HG03520 (cell line): ENCODE measurements around the gene MSRB2.

Experiments used
- ATAC-seq: cut with Tn5 transposase; IDR thresholded peaks from one replicate; pipeline ENCODE4 v1.9.1; 2021; ENCODE audit warnings: mild to moderate bottlenecking, moderate library complexity; ENCODE audit not compliant: unreplicated experiment

Gene MSRB2

DNA sequence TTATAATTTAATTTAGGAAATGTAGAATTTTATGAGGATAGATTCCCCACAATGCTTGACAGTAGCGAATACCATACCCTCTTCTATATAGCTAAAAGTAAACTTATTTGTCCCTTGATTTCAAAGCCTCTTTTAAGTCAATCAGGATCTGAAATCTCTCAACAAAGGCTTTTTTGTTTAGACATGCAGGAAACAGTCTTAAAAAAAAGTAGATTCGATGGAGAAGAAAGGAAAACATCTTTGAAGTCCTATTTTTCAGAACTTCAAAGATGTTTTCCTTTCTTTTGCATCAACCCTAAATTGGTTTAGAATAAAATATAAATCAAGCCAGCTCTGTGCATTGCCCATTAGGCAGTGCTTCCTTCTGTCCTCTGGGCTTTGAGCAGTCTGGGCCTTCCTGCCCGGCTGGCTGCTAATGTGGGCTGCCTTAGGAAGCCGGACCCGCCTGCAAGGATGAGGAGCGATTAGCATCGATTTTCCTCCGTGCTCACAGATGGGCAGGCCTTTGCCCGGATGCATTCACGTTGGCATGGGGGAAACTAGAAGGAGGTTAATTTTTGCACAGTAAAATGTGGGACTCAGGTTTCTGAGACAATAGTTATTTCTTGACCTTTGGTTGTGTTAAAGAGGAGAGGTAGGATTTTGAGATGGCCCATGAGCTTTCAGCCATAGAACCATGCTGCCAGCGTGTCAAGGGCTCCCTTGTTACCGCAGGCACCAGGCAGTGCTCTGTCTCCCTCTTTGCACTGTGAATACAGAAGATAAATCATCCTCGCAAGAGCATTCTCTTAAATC lies 15.5 kb downstream of the MSRB2 start:
- ATAC-seq = no peak

DNA sequence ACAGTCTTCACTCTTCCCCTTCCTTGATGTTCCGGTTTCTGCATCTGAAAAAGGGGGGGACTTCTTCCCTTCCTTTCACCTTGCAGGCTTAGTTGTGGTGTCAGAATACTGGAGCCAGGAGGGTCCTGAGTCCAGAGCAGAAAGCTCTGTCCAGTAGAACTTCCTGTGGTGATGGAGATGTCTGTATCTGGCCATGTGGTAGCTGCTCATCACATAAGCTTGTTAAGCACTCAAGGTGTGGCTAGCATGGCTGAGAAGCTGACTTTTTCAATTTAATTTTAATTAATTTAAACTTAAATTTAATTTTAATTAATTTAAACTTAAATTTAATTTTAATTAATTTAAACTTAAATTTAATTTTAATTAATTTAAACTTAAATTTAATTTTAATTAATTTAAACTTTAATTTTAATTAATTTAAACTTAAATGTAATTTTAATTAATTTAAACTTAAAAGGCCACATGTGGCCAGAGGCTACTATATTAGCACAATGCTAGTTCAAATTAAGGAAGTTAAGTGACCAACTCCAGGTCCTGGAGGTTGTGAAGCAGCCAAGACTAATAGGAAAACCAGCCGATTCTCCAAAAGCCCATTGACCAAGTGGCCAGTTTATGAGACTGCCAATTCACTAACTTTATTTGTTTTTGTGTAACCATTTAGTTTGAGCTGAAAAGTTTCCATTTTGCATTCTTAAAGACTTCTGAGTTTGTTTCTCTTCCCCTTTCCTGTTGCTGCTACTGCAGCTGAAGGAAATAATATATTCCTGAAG lies 16.3 kb downstream of the MSRB2 start:
- ATAC-seq = no peak

DNA sequence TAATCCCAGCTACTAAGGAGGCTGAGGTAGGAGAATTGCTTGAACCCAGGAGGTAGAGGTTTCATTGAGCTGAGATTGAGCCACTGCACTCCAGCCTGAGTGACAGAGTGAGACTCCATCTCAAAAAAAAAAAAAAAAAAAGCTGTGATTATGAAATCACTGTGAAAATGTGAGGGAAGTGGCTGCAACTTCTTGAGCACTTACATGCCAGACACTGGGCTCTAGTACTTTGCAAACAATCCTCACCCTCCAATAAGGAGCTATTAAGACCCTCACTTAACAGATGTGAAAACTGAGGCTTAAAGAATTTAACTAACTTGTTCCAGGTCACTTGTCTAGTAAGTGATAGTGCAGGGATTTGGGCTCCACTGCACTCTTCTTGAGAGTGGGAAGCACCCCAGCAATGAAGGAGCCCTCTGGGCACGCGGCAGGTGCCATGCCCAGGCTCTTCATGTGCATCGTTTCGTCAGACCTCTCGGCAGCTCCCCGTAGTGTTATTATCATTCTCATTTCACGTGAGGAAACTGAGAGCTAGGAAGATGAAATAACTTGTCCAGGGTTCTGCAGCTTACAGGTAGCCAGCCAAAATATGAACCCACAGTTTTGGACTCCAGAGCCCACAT lies 19.0 kb downstream of the MSRB2 start:
- ATAC-seq = no peak

DNA sequence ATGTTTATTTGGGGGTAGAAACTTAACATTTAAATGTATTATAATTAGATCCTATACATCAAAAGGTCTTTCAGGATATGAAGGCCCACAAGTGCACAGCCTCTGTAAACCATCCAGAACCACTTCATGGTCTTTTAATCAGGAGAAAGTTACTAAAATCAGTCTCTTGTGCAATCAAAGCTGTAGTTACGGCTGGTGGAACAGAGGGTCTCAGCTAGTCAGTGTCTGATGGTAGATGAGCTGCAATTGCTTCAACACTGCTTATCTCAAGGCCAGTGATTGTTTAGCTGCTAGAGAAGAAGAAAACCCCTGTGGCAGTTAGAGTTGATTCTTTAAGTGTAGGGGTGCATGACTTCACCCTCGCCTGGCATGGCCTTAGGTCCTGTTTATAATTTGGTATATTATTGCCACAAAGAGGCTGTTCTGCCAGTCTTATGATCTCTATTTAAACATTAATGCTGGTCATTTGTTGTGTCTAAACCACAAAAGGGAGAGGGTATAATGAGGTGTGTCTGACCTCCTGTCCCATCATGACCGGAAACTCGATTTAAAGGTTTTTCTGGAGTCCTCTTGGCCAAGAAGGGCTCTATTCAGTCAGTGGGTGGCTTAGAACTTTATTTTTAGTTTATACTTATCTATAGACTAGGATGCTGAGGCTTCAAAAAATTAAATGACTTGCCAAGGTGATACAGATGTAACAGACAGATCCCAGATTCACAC lies 21.3 kb downstream of the MSRB2 start:
- ATAC-seq = no peak

DNA sequence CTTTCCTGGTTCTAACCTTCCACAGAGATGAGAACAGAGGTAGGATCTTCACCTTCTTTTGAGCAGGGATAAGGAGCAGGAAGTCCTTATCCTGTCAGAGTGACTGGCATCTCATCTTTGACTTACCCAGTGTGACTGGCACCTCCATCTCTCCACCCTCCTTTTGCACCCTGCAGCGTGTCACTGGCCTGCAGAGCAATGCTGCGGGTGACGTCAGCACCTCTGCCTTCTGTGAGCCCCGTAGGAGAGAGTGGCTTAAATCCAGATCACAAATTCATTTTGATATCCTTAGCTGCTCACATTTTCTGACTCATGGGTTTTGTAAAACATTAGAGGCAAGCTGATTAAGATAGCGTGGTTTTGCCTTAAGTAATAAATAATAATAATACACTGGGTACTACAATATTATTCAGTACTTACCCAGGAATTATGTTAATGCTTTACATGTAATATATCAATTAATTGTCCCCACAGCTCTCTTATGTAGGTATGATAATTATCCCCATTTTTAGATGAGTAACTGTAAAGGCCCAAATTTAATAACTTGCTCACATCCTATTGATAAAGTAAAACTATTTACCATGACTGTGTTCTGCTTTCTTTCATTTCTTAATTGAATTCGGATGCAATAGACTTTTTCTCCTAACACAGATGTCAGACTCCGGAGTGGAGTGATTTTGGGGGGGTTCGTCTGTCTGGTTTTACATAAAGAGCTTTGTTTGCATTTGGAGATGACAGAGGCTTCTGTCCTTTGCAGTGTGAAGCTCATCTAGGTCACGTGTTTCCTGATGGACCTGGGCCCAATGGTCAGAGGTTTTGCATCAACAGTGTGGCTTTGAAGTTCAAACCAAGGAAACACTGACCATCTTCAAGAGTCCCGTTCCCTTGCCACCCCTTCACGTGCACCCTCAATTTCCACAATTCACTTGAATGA lies 24.9 kb downstream of the MSRB2 start:
- no peak for ATAC-seq

DNA sequence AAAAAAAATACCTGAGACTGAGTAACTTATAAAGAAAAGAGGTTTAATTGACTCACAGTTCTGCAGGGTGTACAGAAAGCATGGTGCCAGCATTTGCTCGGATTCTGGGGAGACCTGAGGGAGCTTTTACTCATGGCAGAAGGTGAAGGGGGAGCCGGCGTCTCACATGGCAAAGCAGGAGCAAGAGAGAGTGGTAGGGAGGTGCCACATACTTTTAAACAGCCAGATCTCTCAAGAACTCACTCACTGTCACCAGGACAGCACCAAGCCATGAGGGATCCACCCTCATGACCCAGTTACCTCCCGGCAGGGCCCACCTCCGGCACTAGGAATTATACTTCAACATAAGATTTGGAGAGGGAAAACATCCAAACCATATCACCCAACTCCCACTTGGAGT lies 25.8 kb downstream of the MSRB2 start:
- no peak for ATAC-seq

DNA sequence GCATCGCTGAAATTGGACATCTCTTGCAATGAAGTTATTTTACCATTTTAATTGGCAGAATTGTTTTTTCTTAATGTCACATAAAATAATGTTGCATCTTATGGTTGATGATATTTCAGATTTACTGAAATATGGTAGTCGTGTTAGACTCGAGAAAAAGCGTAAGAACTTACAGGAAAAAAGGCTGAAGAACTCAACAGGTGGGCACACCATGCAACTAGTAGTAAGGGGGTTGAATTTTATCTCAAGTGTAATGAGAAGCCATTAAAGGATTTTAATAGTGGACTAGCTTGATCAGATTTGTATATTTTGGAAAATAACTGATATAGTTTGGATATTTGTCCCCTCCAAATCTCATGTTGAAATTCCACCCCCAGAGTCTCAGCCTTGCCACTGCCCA lies 41.1 kb downstream of the MSRB2 start:
- no peak for ATAC-seq

DNA sequence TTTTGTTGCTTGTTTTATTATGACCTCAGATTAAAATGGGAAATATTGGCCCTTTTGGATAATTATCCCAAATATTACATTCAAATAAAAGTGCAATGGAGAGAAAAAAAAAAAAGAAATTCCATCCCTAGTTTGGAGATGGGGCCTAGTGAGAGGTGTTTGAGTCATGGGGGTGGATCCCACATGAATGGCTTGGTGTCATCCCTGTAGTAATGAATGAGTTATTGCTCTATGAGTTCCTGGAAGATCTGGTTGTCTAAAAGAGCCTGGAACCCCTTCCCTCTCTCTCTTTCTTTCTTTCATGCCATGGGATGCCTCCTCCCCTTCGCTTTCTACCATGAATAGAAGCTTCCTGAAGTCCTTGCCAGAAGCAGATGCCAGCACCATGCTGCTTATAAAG lies 44.3 kb downstream of the MSRB2 start:
- no peak for ATAC-seq

DNA sequence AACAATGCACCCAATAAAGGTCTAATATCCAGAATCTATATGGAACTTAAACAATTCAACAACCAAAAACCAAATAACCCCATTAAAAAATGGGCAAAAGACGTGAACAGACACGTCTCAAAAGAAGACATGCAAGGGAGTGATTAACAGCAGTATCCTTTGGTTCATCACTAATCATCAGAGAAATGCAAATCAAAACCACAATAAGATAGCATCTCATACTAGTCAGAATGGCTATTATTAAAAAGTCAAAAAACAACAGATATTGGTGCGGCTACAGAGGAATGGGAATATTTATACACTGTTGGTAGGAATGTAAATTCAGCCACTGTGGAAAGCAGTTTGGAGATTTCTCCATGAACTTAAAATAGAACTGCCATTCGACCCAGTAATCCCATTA lies 46.6 kb downstream of the MSRB2 start:
- ATAC-seq = no peak

DNA sequence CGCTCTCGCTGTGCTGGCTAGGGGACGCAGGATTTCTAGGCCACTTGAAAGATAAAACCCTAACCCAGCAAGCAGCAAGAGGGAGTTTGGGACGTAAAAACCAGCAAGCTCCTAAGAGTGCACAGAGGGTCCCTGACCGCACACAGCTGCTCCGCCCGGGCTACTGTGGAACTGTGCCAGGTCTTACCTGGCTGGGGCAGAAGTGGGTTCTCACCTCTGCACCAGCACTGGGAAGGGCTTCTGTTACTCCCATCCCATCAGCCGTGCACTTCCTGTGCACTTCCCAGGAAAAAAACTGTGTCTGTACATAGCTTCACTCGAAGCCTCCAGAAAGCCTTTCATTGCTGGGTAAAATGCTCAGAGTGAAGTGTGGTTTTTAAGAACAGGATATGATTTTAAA lies 50.9 kb downstream of the MSRB2 start:
- ATAC-seq = no peak

DNA sequence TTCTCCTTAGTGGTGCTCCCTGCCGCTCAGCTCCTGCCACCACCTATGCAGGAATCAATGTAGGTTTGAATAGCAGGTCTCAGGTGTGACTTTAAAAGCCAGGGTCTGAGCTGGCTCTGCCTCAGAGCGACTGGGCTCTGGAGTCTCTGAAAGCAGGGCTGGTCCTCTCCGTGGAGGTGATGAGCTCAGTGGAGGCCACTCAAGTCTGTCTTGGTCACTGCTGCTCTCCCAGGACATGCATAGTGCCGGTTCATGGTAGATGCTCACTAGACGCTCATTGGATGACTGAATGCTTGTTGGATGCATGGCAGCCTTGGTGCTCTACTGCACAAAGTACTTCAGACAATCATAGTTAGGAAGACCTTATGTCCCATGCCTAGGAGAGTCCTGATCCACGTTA lies 51.7 kb downstream of the MSRB2 start:
- ATAC-seq = no peak

DNA sequence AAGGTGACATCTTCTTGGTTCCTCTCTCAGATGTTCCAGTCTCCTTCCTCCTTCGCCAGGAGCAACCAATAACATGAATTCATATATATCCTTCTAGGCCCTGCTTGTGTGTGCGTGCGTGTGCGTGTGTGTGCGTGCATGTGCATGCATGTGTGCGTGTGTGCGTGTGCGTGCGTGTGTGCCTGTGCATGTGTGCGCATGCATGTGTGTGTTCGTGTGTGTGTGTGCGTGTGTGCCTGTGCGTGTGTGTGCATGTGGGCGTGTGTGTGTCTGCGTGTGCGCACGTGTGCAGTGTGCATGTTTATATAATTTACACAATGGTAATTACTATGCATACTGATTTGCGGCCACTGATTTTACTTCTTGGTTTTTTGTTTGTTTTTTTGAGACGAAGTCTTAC lies 52.8 kb downstream of the MSRB2 start:
- ATAC-seq = no peak

DNA sequence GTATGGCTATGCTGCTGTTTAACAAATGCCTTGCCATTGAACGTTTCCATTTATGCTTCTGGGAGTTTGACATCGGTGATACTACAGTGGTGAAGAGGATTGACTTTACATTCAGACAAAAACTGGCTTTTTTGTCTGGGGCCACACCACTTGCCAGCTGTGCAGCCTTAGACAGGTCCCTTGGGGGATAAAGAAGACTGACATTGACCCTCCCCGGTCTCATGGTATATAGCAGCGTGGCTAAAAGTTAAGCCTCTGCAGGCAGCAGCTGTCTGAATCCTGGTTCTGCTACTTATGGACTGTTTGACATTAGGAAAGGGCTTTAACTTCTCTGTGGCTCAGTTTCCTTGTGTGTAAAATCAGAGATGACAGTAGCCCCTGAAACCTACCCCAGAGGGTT lies 54.7 kb downstream of the MSRB2 start:
- no peak for ATAC-seq

DNA sequence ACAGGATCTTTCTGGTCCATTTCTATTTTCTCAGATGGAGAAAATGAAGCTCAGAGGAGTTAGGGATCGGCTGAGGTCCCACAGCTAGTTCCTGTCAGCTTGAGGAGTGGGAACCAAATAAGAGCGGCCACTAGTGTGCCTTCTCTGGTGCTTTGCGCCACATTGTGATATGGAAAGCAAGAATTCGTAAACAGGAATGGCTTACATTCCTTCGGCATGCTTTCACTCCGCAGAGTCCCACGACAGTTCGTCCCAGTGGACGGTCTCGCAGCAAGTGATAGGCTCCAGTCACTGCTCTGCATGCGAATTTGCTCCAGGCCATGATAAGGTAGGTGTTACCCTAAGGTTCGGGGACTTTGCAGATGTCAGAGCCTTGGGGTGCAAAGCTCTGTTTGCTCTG lies 55.2 kb downstream of the MSRB2 start:
- no peak for ATAC-seq

DNA sequence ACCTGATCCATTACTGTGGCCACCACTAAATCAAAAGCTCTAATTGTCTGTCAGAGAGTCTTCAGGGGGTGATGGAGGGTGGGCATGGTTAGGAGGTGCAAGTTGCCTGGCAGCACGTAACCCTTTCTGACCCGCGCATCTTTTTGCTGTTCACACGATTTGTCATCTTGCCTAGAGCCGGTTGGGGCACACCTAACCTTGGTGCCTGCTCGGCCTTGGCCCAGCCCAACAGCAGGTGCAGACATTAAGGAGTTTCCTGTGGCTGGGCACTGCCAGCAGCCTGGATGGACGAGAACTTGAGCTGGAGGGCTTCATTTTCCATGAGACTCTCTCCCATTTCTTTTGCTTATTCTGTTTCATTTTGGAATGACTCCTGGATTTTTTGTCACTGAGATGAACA lies 55.7 kb downstream of the MSRB2 start:
- ATAC-seq = no peak

DNA sequence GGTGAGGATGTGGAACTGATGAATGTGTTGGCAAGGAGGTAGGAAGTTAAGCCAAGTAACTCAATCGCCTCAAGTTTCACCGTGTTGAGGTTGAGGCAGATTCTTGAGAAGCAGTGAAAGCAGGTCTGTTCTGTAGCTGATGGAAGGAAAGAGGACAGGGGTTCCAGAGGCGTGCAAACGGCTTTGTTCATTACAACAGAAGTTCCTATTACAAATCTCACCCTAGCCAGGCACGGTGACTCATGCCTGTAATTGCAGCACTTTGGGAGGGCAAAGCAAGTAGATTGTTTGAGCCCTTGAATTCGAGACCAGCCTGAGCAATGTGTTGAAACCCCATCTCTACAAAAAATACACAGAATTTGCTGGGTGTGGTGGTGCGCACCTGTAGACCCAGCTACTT lies 59.8 kb downstream of the MSRB2 start:
- no peak for ATAC-seq

DNA sequence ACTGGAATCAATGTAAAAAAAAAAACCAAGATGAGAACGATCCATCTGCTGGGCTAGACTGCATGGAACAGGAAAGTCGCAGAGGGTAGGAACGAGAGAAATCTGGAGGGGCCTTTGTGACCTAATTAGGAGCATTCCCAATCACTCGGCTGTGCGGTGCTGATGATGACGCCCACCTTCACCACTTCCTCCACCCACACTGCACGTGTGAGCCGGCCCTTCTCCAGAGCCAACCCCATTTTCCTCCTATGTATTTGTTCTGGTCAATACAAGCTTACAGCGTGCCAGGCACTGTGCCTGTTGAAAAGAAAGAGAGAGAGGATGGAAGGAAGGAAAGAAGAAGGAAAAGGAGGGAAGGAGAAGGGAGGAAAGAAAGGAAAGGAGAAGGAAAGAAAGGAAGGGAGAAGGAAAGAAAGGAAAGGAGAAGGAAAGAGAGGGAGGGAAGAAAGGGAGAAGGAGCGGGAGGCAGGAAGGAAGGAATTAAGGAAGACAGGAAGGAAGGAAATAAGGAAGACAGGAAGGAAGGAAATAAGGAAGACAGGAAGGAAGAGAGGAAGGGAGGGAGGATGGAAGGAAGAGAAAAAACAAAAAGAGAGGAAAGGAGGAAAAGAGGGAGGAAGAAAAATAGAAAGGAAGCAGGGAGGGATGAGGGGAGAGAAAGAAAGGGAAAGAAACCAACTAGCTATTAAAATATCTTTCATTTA lies 61.2 kb downstream of the MSRB2 start:
- ATAC-seq = no peak

DNA sequence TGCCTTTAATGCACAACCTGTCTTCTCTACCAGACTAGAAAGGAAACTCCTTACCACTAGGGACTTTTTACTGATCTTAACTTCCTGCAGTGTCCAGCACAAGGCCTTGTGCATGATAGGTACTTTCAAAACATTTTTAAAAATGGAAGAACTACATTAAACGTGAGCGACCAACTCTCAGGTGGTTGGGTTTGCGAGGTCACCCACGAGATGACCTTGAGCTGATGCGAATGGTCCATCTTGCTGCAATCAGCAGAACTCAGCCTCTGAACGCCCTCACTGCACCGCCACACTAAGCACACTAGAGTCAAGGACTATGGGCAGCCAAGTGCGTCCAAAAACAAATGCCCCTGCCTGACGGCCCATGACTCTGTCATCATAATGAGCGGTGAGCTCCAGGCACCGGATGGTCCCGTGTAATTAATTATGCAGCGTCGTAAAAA lies 61.9 kb downstream of the MSRB2 start:
- ATAC-seq = peak; percentile 65

DNA sequence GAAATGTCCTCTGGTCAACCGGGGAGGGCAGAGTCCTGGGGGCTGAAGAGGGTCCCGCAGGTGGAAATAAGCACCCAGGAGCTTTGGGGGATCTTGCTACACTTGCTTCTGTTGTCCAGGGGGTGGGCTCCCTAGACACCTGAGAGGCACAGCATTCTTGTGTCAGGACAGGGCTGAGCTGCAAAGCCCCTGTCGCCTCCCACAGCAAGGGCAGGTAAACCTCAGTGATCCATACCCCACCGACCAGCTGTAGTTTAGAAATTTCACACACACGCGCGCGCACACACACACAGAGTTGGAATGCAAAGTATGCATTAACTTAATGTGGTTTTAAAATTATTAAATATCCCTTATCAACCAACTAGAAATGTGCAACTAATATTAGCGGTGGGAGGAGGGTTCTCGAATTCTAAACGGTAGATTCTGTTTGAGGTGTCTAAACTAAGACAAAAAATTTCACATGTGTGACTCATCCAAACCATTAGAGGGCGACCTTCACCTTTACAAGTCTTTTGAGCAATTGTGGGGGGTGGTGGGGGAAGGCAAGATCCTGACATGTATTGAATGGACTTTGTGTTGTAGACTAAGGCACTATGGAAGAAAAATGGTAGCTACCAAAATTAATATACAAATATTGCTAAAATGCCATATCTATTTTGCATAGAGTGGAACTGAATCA lies 62.5 kb downstream of the MSRB2 start:
- ATAC-seq = peak; percentile 62
